HG02981 (cell line): Measurements from ENCODE around the gene DDX25.
A peak's percentile ranks its signal among the peaks of the same experiment; 100 is the strongest.
"Not testable (repeated sequence)": the region's sequence is repeated elsewhere in the genome, so short reads cannot be mapped to it uniquely, and the experiment has no call there.

Experiments
- ATAC-seq: cut with Tn5 transposase; IDR thresholded peaks from one replicate; pipeline ENCODE4 v1.9.1; 2021; ENCODE audit warnings: mild to moderate bottlenecking, moderate library complexity; ENCODE audit not compliant: unreplicated experiment

DDX25 gene

DNA sequence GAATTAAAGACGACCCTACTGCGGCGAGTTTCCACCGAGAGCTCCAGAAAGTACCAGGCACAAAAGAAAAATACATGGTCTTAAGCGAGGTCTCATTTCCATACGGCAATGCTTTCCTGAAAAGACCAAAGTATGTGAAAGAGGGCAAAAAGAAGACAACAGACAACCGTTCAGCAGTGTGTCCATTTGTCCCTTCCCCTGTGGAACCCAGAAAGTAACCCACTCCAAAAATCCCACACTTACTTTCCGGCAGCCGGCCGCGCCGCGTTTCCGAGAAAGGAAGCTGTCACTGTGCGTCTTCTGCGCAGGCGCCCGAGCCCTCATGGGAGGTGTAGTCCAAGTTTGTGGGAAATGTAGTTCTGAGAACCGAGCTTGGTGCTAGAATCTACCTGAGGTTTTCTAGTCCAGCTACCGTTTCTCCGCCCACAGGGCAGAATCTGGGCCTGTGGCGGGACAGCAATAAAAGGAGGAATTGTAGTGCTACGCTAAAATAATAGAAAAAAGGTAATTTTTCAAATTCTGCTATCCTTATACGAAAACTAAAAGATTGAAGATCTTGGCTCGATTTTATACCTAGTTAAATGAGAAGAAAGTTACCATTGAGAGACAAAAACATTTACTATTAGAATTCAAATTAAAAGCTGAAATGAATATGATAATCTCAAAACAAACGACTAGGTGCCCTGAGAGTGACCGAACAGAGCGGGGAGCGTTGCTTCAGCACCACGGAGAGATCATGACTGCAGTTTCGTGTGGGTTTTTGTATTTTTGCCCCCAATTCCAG is 1.2 kb upstream of the DDX25 start, which contains the start of gene PUS3:
PUS3 (minus strand) TSS at position 280 of the 784 bp plus-strand sequence. CDS start 6,922 bp downstream, outside the sequence.
- peak; percentile 97 for ATAC-seq

GRCh38 chr11:125904678-125905077 is 370 bp downstream of the DDX25 start:
- ATAC-seq: no peak

DNA sequence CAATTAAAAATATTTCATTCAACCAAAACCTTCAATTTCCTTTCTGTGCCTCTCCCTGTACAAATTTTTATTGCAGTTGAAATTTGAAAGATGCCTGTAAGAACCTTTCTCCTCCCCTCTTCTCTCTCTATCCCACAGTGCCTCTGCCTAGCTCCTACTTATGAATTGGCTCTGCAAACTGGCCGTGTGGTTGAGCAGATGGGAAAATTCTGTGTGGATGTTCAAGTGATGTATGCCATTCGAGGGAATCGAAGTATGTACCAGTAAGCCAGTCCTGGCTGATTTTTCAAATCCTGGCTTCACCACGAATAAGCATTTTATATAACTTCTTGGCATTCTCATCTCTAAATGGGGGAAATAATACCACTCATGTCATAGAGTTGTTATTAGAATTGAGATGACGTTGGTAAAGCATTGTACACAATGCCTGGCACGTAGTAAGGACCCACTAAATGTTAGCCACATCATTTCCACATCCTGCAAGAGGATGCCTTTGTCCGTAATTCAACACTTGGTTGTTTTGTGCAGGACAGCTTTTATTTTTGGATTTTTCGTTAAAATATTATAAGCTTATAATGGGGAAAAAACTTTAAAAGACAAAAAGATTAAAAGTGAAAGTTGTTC is 6.0 kb downstream of the DDX25 start:
- ATAC-seq: no peak

- ATAC-seq: not testable (repeated sequence)
Observed at GRCh38 chr11:125914601-125915000, 10.3 kb downstream of the DDX25 start.

- ATAC-seq: no peak
Observed at GRCh38 chr11:125916683-125917347, 12.5 kb downstream of the DDX25 start.

- ATAC-seq: no peak
Observed at GRCh38 chr11:125918140-125918840, 14.0 kb downstream of the DDX25 start.

- no peak for ATAC-seq
Observed at GRCh38 chr11:125921042-125921441, 16.7 kb downstream of the DDX25 start.

- no peak for ATAC-seq
Observed at GRCh38 chr11:125922156-125922555, 17.8 kb downstream of the DDX25 start.

DNA sequence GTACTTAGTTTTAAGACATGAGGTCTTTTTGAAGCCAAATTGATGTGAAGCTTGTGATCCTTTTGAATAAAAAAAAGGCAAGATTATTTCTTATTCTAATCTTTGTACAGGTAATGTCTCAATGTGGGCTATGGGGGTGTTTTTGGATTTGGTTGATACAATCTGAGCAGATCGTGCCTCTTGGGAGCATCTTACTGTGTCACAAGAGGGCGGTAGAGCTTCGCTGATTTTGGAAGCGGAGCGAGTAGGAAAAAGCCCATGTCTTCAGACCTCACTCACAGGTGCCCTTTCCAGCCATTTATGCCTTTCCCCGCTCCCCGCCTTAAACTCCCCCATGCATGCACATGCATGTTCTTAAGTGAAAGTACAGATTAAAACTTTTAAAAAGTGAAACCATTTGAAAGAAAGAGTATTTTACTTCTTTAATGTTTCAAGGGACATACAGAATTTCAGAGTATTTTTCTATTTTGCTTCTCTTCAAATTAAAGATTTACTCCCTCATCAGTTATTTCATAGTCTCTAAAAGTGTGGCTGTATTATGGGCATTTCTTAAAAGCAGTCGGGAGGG is 18.8 kb downstream of the DDX25 start:
- ATAC-seq: peak; percentile 59

DNA sequence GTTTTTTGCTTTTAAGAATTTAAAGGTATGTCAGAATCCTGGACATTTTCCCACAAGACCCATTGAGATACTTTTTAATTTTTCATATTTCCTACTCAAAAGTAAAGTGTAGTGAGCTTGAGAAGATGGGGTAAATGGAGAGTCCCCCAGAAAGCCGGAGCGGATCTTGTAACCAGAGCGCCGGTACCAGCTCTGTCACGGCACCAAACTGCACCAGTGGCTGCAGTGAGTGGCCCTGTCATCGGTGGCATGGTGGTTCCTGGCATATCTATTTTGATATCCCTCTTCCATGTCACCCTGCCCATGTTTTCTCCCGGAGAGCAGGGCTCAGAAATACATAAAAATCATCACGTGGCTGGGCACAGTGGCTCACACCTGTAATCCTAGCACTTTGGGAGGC is 19.3 kb downstream of the DDX25 start:
- ATAC-seq: no peak

- no peak for ATAC-seq
Observed at GRCh38 chr11:125924384-125925007, 20.2 kb downstream of the DDX25 start.

- no peak for ATAC-seq
Observed at GRCh38 chr11:125925247-125925740, 21.0 kb downstream of the DDX25 start.

- no peak for ATAC-seq
Observed at GRCh38 chr11:125925804-125926203, 21.5 kb downstream of the DDX25 start.

DNA sequence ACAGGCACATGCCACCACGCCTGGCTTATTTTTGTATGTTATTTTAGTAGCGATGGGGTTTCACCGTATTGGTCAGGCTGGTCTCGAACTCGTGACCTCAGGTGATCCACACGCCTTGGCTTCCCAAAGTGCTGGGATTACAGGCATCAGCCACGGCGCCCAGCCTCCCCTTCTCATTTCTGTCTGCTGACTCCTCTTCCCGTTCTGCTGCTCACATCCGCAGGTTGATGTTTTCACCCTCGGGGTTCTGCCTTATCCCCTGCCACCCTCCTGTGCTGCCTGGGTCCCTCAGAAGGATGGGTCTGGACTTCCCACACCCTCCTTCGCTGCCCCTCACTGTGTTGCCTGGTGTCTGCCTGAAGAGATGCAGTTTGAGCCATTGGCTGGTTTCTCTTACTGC is 22.4 kb downstream of the DDX25 start:
- no peak for ATAC-seq

DNA sequence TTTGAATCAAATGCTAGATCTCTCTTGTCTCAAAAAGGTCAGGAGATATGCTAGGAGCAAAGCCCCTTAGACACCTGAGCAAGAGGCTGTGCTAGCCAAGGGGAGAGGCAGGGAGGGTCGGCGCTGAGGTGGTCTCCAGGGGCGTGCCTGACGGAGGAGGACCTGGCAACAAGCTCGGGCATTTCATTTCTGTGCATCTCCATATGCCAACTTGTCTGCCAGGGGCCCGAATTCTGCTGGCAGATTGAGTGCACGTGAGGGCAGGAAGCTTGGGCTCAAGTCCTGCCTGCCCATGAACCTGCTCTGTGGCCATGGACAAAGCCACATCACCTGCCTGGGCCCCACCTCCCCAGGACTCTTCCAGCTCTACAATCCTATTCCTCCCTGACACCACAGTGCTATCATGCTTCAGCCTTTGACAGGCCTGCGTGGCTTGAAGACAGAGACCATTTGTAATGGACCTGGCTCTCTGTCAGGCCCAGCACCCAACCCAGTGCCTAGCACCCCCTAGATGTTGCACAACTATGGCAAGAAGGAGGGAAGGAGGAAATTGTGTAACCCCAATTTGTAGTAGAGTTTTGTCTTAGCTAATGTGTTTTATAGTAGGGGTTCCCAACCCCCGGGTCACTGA is 25.3 kb downstream of the DDX25 start:
- no peak for ATAC-seq

- ATAC-seq: no peak
Observed at GRCh38 chr11:125930076-125930450, 25.8 kb downstream of the DDX25 start.

DNA sequence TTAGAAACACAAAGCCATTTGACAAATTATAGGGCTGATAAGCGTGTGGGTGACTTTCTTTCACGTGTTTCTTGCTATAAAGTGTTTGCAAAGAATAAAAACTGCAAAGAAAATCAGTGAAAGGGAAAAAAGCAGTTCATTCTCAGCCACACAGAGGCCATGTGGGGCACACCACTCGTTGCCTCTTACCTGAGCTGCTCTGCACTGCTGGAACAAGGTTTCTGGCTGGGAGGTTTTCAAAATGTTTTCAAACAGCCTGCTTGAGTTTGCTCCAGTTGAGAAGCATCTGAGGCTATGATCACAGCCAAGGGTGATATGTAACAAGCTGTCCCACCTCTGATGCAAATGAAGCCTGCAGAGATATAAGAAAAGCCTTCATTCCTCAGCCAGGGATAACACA is 26.8 kb downstream of the DDX25 start:
- no peak for ATAC-seq

DNA sequence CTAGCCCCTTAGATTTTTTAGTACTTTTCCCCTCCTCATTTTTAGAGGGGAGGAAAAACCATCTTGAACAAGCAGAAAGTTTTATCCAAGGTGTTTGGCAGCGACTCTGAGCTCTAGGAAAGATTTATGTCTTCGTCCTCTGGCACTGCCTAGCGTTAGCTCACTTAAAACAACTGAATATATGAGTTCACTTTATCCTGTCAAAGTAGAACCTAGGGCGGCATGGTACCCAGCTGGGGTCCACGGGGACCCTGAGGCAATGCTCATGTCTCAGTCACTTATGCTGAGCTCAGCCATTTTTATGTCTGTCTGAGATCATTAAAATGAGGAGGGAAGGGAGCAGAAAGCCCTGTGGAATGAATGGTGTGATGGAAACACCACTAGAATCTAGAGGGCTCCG is 27.4 kb downstream of the DDX25 start:
- no peak for ATAC-seq

DNA sequence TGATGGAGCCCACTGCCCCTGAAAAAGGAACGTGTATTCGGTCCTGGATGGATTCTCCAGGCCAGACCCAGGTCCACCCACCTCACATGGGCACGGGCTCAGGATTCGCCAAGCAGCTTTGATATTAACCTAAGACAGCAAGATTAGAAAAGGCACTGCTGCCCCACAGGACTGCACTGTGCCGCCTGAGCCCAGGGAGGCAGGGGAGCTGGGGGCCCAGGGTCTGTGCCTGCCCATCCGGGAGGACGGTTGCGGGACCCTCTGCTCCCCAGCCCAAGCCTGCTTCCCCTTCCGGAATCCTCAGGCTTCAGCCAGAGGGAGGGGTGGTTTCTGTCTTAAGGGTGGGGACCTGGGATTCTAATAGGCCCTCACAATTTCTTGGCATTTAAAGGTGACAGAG is 28.0 kb downstream of the DDX25 start:
- ATAC-seq: no peak
